IPS DF 6.9 (cell line): Measurements from ENCODE around the gene SASH1.

Experiments
- DNase-seq: peaks from one replicate; pipeline ENCODE4 v3.0.0-alpha.2; 2013; ENCODE audit warnings: low read depth, low spot score
- H3K27ac ChIP-seq: one replicate; pipeline ENCODE4 v1.5.1; 2013; ENCODE audit warnings: low read length, control low read depth
- H3K27me3 ChIP-seq: 2 replicates; pipeline ENCODE4 v1.6.1; 2013; ENCODE audit warnings: mild to moderate bottlenecking, low read length; ENCODE audit not compliant: control insufficient read depth, insufficient read depth
- H3K36me3 ChIP-seq: 2 replicates; pipeline ENCODE4 v1.6.1; 2013; ENCODE audit warnings: low read length; ENCODE audit not compliant: control insufficient read depth, insufficient read depth
- H3K4me1 ChIP-seq: 2 replicates; pipeline ENCODE4 v1.6.1; 2013; ENCODE audit warnings: low read length; ENCODE audit not compliant: control insufficient read depth, insufficient read depth
- H3K4me3 ChIP-seq: 2 replicates; pipeline ENCODE4 v1.5.1; 2013; ENCODE audit warnings: mild to moderate bottlenecking, low read length
- H3K9me3 ChIP-seq: 2 replicates; pipeline ENCODE4 v1.6.1; 2013; ENCODE audit warnings: low read length, inconsistent platforms; ENCODE audit not compliant: control insufficient read depth, insufficient read depth
- WGBS: extraction: QIAGEN DNeasy Blood & Tissue Kit; methylation state at CpG from one replicate; pipeline ENCODE4 v1.1.7; 2013; ENCODE audit warnings: mixed read lengths, missing lambda C conversion rate; ENCODE audit not compliant: insufficient read length, insufficient coverage; 5-methylcytosine and 5-hydroxymethylcytosine counted together

The SASH1 gene

DNA sequence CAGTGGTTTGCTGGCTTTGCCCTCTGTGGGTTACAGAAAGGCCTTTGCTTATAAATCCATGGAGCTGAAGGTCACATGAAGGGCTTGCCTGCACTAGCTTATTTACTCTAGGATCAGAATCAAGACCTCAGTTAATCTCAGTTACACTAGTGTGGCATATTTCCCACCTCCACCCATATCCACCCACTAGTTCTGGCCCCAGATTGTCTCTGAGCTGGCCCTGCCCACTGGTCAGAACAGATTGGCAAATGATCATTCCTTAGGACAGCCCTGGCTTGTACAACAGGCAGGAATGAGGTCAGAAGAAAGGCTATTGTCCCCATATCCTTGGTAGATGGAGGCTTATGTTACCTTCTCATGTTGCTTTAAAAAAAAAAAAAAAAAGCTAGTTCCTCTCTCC is 33.3 kb upstream of the SASH1 start:
- Histone ChIP-seq H3K4me1 (no peaks in the 10 kb centered on the region; the same call in 1 of the 2 replicates), H3K4me3 (no peak overlapping the region), H3K36me3 (no peaks in the 10 kb centered on the region), H3K9me3 (no peaks in the 10 kb centered on the region), H3K27ac (no peak overlapping the region), H3K27me3 (no peaks in the 10 kb centered on the region)
- no peak for DNase-seq

DNA sequence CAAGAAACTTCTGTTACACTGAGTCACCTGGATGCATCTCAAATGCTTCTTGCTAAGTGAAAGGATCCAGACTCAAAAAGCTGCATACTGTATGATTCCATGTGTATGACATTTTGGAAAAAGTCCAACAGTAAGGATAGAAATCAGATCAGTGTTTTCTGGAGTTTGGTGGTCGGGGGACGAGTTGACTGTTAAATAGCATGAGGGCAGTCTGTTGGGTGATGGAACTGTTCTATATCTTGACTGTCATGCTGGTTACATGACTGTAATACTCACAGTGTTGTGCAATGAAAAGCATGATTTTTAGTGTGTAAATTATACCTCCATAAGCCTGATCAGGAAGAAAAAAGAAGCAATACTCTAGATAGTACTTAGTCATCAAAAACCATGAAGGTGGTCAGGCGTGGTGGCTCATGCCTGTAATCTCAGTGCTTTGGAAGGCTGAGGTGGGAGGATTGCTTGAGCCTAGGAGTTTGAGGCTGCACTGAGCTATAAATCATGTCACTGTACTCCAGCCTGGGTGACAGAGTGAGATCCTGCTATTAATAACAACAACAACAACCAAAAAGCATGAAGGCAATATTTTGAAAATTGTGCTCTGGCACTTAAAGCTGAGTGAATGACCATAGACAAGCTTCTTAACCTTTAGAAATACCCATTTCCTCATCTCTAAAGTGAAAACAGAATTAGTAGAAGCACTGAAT is 30.5 kb upstream of the SASH1 start:
- H3K36me3 ChIP-seq = no peaks in the 10 kb centered on the region
- no peak overlapping the region for H3K27ac ChIP-seq
- no peaks in the 10 kb centered on the region for H3K9me3 ChIP-seq
- H3K4me1 ChIP-seq = no peaks in the 10 kb centered on the region; the same call in 1 of the 2 replicates
- DNase-seq = no peak
- no peak overlapping the region for H3K4me3 ChIP-seq
- no CpG with 5 or more reads among the region's 3 CpGs for WGBS
- H3K27me3 ChIP-seq = no peaks in the 10 kb centered on the region

DNA sequence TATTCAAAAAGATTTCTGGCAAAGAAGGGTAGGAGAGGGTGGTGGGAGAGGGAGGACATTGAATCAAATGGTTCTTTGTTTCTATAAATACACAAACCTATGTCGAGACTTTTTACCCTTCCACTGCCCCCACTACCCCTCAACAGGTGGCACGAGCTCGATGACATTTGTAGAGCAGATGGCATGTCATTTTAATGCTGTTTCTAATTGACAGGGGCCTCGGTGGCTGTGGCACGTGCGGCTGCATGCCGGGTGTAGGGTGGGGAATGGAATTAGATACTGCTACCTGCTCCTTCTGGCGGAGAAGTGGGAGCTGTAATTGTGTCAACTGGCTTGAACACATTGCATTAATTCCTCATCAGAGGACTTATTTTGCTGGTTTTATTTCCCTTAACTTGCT is 29.1 kb upstream of the SASH1 start:
- no CpG with 5 or more reads among the region's 8 CpGs for WGBS

GRCh38 chr6:148316308-148316707 is 26.3 kb upstream of the SASH1 start:
- WGBS = no CpG with 5 or more reads among the region's 5 CpGs
- H3K36me3 ChIP-seq = no peaks in the 10 kb centered on the region
- no peaks in the 10 kb centered on the region for H3K27me3 ChIP-seq
- DNase-seq = no peak
- no peaks in the 10 kb centered on the region; the same call in 1 of the 2 replicates for H3K4me1 ChIP-seq
- no peaks in the 10 kb centered on the region for H3K9me3 ChIP-seq
- H3K27ac ChIP-seq = no peak overlapping the region
- no peak overlapping the region for H3K4me3 ChIP-seq

More for the DNA sequence above, 29.1 kb upstream of the SASH1 start:
- no peak for DNase-seq
- no peaks in the 10 kb centered on the region for H3K27me3 ChIP-seq
- no peak overlapping the region for H3K4me3 ChIP-seq
- no peaks in the 10 kb centered on the region for H3K9me3 ChIP-seq
- no peaks in the 10 kb centered on the region; the same call in 1 of the 2 replicates for H3K4me1 ChIP-seq
- no peaks in the 10 kb centered on the region for H3K36me3 ChIP-seq
- H3K27ac ChIP-seq = no peak overlapping the region

DNA sequence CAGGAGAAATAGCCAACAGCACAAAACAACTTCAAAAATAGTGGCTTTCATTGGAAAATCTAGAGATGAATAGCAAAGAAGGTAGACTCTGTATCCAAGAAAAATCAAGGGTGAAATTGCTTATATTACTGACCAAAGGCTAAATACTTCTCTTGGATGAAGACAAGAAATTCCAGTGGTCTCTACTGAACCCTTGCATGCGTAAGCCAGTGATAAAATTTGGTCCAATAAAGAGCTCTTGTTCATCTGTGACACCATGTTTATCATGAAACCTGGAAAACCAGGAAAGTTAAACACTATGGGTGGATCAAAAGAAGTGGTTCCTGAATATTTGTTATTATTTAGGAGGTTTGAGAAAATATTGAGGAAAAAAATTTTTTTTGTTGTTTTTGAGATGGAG is 25.6 kb upstream of the SASH1 start:
- Histone ChIP-seq H3K9me3 (no peaks in the 10 kb centered on the region), H3K4me3 (no peak overlapping the region), H3K4me1 (no peaks in the 10 kb centered on the region; the same call in 1 of the 2 replicates), H3K27me3 (no peaks in the 10 kb centered on the region), H3K27ac (no peak overlapping the region), H3K36me3 (no peaks in the 10 kb centered on the region)
- WGBS = no CpG with 5 or more reads among the region's 1 CpG
- DNase-seq = no peak

- no peaks in the 10 kb centered on the region for H3K27me3 ChIP-seq
- no CpG with 5 or more reads among the region's 2 CpGs for WGBS
Observed at GRCh38 chr6:148317739-148318138, 24.9 kb upstream of the SASH1 start.

DNA sequence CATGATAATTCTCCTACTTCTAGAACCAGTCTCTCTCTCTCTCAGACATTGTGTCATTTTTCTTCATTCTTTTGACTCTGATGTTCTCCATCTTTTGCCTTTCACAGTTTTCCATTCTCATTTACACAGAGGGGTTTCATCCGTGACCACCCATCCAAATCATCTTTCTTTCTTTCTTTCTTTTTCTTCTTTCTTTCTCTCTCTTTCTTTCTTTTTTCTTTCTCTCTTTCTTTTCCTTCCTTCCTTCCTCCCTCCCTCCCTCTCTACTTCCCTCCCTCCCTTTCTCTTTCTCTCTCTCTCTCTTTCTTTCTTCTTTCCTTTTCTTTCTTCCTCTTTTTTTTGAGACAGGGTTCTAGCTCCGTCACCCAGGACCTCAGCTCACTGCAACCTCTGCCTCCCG is 19.9 kb upstream of the SASH1 start:
- Histone ChIP-seq H3K4me1 (no peaks in the 10 kb centered on the region), H3K27me3 (no peaks in the 10 kb centered on the region), H3K36me3 (no peaks in the 10 kb centered on the region), H3K27ac (no peak overlapping the region), H3K9me3 (no peaks in the 10 kb centered on the region), H3K4me3 (no peak overlapping the region)
- DNase-seq = no peak
- no CpG with 5 or more reads among the region's 3 CpGs for WGBS

More at GRCh38 chr6:148317739-148318138, 24.9 kb upstream of the SASH1 start:
- no peak overlapping the region for H3K27ac ChIP-seq
- DNase-seq = no peak
- H3K9me3 ChIP-seq = no peaks in the 10 kb centered on the region
- no peak overlapping the region for H3K4me3 ChIP-seq
- H3K4me1 ChIP-seq = no peaks in the 10 kb centered on the region; the same call in 1 of the 2 replicates
- no peaks in the 10 kb centered on the region for H3K36me3 ChIP-seq

DNA sequence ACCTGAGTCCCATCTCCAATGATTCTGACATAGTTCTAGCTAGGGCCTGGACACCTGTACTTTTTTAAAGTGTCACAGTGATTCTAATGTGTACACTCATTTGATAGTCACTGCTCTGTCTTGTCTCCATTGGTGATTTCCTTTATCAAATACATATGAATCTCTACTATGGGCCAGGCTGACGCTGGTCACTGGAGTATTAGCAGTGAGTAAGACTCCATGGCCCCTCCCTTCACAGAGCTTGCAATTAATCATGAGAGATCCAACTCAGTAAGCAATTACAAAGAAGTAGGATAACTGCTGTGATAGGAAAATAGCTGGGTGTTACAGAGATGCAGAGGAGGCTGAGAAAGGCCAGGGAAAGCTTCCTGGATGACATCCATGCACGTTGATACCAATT is 19.3 kb upstream of the SASH1 start:
- H3K4me3 ChIP-seq = no peak overlapping the region
- H3K27ac ChIP-seq = no peak overlapping the region

DNA sequence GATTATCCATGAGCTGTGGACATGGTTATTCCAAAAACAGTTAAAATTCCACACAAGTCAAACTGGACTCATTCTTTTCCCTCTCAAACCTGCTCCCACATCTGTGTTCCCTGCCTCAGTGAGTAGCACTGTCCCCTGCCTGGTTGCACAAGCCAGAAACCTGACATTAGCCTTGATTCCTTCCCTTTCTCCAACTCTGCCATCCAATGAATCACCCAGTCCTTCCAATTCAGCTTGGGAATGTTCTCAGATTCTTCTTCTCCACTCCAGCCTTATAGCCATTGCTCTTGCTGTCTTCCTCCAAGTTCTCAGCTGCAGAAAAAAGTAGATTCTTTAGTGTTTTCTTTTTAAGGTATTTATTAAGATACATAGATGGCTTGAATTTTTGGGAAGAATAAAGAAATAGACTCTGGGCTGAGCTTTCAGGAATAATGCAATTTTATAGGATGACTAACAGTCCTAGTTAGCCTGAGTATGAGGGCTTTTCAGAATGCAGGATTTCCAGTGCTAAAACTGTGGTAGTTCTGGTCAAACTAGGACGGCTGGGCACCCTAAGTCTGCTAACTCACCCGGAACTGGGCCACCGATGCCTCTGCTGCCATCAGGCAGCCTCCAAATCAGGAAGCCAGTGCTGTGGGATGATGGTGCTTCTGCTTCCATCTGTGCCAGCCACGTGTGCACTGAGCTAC is 18.2 kb upstream of the SASH1 start:
- no peak for DNase-seq
- Histone ChIP-seq H3K4me1 (no peaks in the 10 kb centered on the region), H3K9me3 (no peaks in the 10 kb centered on the region), H3K27me3 (no peaks in the 10 kb centered on the region), H3K4me3 (no peak overlapping the region), H3K27ac (no peak overlapping the region), H3K36me3 (no peaks in the 10 kb centered on the region)
- no CpG with 5 or more reads among the region's 4 CpGs for WGBS

More for the DNA sequence above, 19.3 kb upstream of the SASH1 start:
- H3K9me3 ChIP-seq = no peaks in the 10 kb centered on the region
- no peak for DNase-seq
- no peaks in the 10 kb centered on the region for H3K36me3 ChIP-seq
- no peaks in the 10 kb centered on the region for H3K27me3 ChIP-seq
- no CpG with 5 or more reads among the region's 2 CpGs for WGBS
- H3K4me1 ChIP-seq = no peaks in the 10 kb centered on the region

DNA sequence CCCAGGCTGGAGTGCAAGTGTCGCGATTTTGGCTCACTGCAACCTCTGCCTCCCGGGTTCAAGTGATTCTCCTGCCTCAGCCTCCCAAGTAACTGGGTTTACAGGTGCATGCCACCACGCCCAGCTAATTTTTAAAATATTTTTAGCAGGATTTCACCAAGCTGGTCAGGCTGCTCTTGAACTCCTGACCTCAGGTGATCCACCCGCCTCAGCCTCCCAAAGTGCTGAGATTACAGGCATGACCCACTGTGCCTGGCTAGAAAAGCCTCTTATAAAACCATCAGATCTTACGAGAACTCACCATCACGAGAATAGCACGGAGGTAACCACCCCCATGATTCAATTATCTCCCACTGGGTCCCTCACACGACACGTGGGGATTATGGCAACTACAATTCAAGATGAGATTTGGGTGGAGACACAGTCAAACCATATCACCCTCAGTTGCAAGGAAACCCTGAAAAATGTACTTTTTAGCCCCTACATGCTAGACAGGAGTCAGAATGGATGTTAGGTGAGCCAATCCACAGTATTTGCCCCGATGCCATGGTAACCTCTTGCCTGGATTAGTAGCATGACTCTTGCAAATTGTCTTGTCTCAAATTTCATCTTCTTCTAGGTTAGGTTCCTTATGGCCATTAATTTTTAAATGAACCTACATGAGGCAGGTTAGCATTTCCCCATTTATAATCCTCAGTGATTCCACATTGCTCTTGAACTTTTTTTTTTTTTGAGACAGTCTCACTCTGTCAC is 17.1 kb upstream of the SASH1 start:
- H3K27ac ChIP-seq = no peak overlapping the region
- no CpG with 5 or more reads among the region's 11 CpGs for WGBS
- no peaks in the 10 kb centered on the region for H3K9me3 ChIP-seq

More for the DNA sequence above, 17.1 kb upstream of the SASH1 start:
- Histone ChIP-seq H3K4me1 (no peaks in the 10 kb centered on the region), H3K36me3 (no peaks in the 10 kb centered on the region), H3K27me3 (no peaks in the 10 kb centered on the region), H3K4me3 (no peak overlapping the region)
- DNase-seq = no peak
